Thoracic aorta (tissue), 2 donors: ENCODE measurements around the gene NRCAM. TPM values are rescaled to one million over a fixed set of nuclear protein-coding genes. Genes with fewer than 3 reads are reported as not detected.

Source experiments
- ATAC-seq: fragments of 150-250 bp; one replicate; pipeline ENCODE4 v1.8.0; 2017; ENCODE audit warnings: low read depth; ENCODE audit not compliant: insufficient number of reproducible peaks, low FRiP score
- DNase-seq: peaks from one replicate; pipeline ENCODE4 v3.0.0-alpha.2; 2020; ENCODE audit warnings: low spot score
- H3K27ac ChIP-seq, 2 donors: fragments of 200-600 bp; sonication (generic); 1 replicate in 1 of 2; 2 replicates in 1 of 2; pipeline ENCODE4 v1.5.1; 2016; ENCODE audit warnings: mild to moderate bottlenecking in 2 of 2, moderate library complexity in 2 of 2
- H3K27me3 ChIP-seq: fragments of 200-600 bp; sonication (generic); replicated peaks from 2 replicates; pipeline ENCODE4 v1.6.0; 2016; ENCODE audit warnings: mild to moderate bottlenecking; ENCODE audit not compliant: insufficient read depth
- H3K36me3 ChIP-seq: fragments of 200-600 bp; sonication (generic); one replicate; pipeline ENCODE4 v1.5.1; 2016
- H3K4me1 ChIP-seq, 2 donors: fragments of 200-600 bp; sonication (generic); 1 replicate in 1 of 2; 2 replicates in 1 of 2; pipeline versions ENCODE4 v1.5.1 to v1.6.0; 2016; ENCODE audit warnings: low read depth in 2 of 2, mild to moderate bottlenecking in 1 of 2; ENCODE audit not compliant: control insufficient read depth in 1 of 2
- H3K4me3 ChIP-seq: fragments of 200-600 bp; sonication (generic); 2 replicates; pipeline ENCODE4 v1.5.1; 2016; ENCODE audit warnings: mild to moderate bottlenecking
- H3K9me3 ChIP-seq: fragments of 200-600 bp; sonication (generic); 2 replicates; pipeline ENCODE4 v1.5.1; 2016
- total RNA-seq, 2 donors: library from RNA; depleted of rRNA; stranded (reverse); fragments of >200 nt; gene quantifications; one replicate each; pipeline versions ENCODE4 v1.1.0 to v1.2.3, GENCODE V29; 2016
- TF ChIP-seq, protein P1 (sequence below): fragments of 200-600 bp; sonication (generic); IDR thresholded peaks from one replicate; pipeline ENCODE4 v1.5.1; 2019; ENCODE audit warnings: antibody characterized with exemption

The NRCAM gene
- total RNA-seq, 2 donors from 2014 or later: 2.4 to 3.3 TPM

DNA sequence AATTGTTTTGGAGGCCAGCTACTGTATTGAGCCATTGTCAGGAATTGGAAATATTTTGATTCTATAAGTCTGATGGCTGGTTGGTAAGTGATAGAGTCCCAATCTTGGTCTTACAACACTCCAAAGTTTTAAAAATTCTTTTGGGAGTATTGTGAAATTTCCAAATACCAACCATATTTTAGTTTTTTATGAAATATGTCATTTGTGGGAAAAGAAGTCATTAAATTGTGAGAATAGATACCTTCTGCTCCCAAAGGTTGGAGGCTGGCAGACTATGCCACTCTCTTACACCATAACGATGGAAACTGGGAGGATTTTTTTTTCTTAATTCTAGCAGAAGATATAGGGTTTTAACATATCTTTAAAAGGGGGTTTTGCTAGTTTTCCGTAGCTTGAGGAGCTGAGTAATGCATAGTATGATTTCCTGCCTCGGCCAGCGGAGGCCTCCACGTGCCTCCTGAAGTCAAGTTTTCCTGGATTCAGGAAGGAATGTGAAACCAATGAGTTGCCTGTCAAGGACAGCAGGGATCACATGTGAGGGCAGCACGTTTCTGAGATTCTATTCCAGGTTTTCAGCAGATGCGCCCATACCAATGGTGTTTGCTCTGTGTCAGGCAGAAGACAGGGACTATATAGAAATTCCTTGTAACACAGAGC, 233.9 kb downstream of the NRCAM start:
- Histone ChIP-seq H3K4me3 (no peak overlapping the region), H3K9me3 (no peaks in the 10 kb centered on the region), H3K27ac (no peak overlapping the region), H3K36me3 (no peaks in the 10 kb centered on the region), H3K27me3 (no peaks in the 10 kb centered on the region), H3K4me1 (no peaks in the 10 kb centered on the region)
- TF ChIP-seq, protein P1, sequence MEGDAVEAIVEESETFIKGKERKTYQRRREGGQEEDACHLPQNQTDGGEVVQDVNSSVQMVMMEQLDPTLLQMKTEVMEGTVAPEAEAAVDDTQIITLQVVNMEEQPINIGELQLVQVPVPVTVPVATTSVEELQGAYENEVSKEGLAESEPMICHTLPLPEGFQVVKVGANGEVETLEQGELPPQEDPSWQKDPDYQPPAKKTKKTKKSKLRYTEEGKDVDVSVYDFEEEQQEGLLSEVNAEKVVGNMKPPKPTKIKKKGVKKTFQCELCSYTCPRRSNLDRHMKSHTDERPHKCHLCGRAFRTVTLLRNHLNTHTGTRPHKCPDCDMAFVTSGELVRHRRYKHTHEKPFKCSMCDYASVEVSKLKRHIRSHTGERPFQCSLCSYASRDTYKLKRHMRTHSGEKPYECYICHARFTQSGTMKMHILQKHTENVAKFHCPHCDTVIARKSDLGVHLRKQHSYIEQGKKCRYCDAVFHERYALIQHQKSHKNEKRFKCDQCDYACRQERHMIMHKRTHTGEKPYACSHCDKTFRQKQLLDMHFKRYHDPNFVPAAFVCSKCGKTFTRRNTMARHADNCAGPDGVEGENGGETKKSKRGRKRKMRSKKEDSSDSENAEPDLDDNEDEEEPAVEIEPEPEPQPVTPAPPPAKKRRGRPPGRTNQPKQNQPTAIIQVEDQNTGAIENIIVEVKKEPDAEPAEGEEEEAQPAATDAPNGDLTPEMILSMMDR: no peak
- no peak for ATAC-seq
- no peak for DNase-seq

DNA sequence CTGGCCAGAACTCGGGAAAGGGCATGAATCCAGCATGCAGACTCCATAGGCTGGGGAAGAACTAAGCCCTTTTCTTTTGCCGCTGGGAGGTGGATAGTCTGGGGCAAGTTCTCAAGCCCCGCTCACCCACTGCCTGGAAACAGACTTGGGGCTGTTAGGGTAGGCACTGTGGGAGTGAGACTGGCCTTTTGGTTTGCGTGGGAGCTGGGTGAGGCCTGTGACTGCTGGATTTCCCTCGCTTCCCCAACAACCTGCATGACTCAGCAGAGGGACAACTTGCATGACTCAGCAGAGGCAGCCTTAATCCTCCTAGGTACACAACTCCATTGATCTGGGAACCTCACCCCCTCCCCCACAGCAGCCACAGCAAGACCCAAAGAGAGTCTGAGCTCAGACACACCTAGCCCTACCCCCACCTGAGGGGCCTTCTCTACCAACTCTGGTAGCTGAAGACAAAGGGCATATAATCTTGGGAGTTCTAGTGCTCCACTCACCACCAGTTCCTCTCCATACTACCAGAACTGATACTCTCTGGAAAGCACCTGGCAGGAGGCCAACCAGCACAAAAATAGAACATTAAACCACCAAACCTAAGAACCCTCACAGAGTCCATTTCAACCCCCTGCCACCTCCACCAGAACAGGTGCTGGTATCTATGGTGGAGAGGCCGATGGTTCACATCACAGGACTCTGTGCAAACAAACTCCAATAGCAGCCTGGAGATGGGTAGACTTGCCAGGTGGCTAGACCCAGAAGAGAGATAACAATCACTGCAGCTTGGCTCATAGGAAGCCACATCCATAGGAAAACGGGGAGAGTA, 244.6 kb downstream of the NRCAM start:
- Histone ChIP-seq H3K4me3 (no peak overlapping the region), H3K4me1 (no peaks in the 10 kb centered on the region), H3K9me3 (no peaks in the 10 kb centered on the region), H3K36me3 (no peaks in the 10 kb centered on the region), H3K27me3 (no peaks in the 10 kb centered on the region), H3K27ac (no peak overlapping the region)
- ATAC-seq (no peak), DNase-seq (no peak)
- TF ChIP-seq, protein P1: no peak

DNA sequence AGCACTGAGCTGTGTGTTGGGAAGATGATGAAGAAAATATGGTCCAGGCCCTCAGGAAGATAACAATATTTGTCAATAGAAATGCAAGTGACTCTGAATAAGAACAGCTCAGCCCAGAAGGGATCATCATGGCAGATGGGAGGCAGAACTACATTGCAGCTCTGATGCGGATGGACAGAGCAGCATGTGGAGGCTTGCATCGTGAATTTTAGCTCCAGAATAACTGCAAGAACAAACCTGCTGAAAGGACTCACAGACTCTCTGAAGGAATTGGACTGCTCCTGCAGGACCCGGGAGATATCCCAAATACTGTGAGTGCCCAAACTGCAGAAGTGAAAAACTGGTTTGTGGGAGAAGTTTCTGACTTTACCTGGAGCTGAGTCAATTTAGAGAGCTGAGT, 245.4 kb downstream of the NRCAM start:
- H3K4me1 ChIP-seq: no peaks in the 10 kb centered on the region
- H3K27ac ChIP-seq: no peak overlapping the region
- H3K36me3 ChIP-seq: no peaks in the 10 kb centered on the region
- TF ChIP-seq, protein P1: no peak
- ATAC-seq: no peak
- no peaks in the 10 kb centered on the region for H3K27me3 ChIP-seq
- no peaks in the 10 kb centered on the region for H3K9me3 ChIP-seq
- H3K4me3 ChIP-seq: no peak overlapping the region
- no peak for DNase-seq

DNA sequence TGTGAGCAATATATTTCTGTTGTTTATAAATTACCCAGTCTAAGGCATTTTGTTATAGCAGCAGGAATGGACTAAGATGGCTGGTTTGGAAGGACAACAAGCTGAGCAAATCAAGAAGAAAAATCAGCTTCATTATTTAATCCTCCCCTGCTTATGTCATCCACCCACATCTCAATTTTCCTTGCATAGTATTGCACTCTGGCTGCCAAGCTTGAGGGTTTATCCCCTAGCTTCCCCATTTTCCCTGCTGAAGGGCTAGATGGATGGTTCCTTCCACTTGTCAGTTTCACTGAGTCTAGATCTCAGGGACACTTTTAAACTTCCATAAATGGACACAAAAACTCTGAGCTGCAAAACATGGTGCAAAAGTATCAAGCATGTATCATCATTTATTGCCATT, 250.9 kb downstream of the NRCAM start:
- Histone ChIP-seq H3K9me3 (no peaks in the 10 kb centered on the region), H3K27me3 (no peaks in the 10 kb centered on the region), H3K4me3 (no peak overlapping the region), H3K36me3 (no peaks in the 10 kb centered on the region), H3K27ac (no peak overlapping the region), H3K4me1 (no peaks in the 10 kb centered on the region)
- TF ChIP-seq, protein P1: no peak
- no peak for ATAC-seq
- no peak for DNase-seq

DNA sequence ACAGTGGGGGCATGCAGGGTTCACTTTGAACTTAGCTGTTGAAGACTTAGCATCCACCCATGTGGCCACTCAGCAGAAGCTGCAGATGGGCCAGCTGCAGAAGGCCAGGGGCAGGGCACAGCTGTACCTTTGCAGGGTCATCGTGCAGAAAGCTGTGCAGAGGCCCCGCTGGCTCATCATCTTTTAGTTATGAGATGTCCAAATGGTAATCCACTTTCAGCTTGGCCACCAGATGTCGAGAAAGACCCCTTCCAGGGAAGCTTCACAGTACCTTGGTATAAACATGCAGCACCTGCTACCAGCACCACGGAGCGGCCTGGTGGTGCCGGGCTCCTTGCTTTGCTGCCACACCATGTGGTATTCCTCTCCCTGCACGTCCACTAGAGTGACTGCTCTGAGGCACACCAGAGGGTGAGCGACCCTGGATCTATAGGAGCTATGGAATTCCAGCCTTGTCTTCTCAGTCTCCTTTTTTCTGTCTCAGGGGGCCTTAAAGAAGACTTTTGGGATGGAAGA, 251.9 kb downstream of the NRCAM start:
- no peaks in the 10 kb centered on the region for H3K9me3 ChIP-seq
- H3K27ac ChIP-seq: no peak overlapping the region
- ATAC-seq (no peak), DNase-seq (no peak)
- no peaks in the 10 kb centered on the region for H3K27me3 ChIP-seq
- H3K4me3 ChIP-seq: no peak overlapping the region
- H3K36me3 ChIP-seq: no peaks in the 10 kb centered on the region
- TF ChIP-seq, protein P1: no peak
- H3K4me1 ChIP-seq: no peaks in the 10 kb centered on the region
